H1 (cell line): ENCODE results near the gene HPGDS. TPM values are rescaled to one million over a fixed set of nuclear protein-coding genes. Genes with fewer than 3 reads are reported as not detected.

Experiments
- CTCF ChIA-PET: fragments of 300-600 bp; sonication (Branson Sonifier 250); formaldehyde crosslinking; loops from one replicate; lab custom pipeline; 2021; ENCODE audit not compliant: partially characterized antibody; lab: Charles Lee
- POLR2A ChIA-PET: fragments of 300-600 bp; sonication (Branson Sonifier 250); formaldehyde crosslinking; loops from one replicate; lab custom pipeline; 2021; ENCODE audit warnings: inconsistent platforms; ENCODE audit not compliant: partially characterized antibody; lab: Charles Lee
- DNase-seq, 2 experiments: peaks; one replicate each; pipeline versions ENCODE4 v3.0.0 to v3.0.0-alpha.2; 2010 to 2022; ENCODE audit warnings: low spot score in 2 of 2, low read depth in 1 of 2, mixed read lengths in 1 of 2
- FAIRE-seq: peaks from 2 replicates; lab custom pipeline; 2011; peaks lifted over from hg19 to GRCh38; lab: Jason Lieb, UNC
- H2AFZ ChIP-seq: 2 replicates; pipeline ENCODE4 v1.8.1; 2012; ENCODE audit warnings: low read length, inconsistent platforms
- H2AK5ac ChIP-seq: 2 replicates; pipeline ENCODE4 v1.6.1; 2013; ENCODE audit warnings: low read depth, low read length
- H2BK120ac ChIP-seq: replicated peaks from 2 replicates; pipeline ENCODE3; 2013; ENCODE audit warnings: low read depth, low read length, inconsistent platforms
- H2BK12ac ChIP-seq: 2 replicates; pipeline ENCODE4 v1.6.1; 2013; ENCODE audit warnings: low read depth, low read length
- H2BK15ac ChIP-seq: 2 replicates; pipeline ENCODE4 v1.6.1; 2013; ENCODE audit warnings: low read length
- H2BK20ac ChIP-seq: 2 replicates; pipeline ENCODE4 v1.6.1; 2013; ENCODE audit warnings: low read length
- H2BK5ac ChIP-seq: 2 replicates; pipeline ENCODE4 v1.6.1; 2013; ENCODE audit warnings: low read depth, low read length
- H3K14ac ChIP-seq: 2 replicates; pipeline ENCODE4 v1.6.1; 2013; ENCODE audit warnings: inconsistent platforms; ENCODE audit not compliant: insufficient read length
- H3K18ac ChIP-seq: 2 replicates; pipeline ENCODE4 v1.6.1; 2013; ENCODE audit warnings: low read length; ENCODE audit errors: extremely low read depth
- H3K23ac ChIP-seq: 2 replicates; pipeline ENCODE4 v1.6.1; 2013; ENCODE audit warnings: inconsistent platforms; ENCODE audit not compliant: insufficient read length
- H3K23me2 ChIP-seq: 2 replicates; pipeline ENCODE4 v1.6.1; 2013; ENCODE audit warnings: low read depth, low read length
- H3K27ac ChIP-seq: 2 replicates; pipeline ENCODE4 v1.6.1; 2011; ENCODE audit warnings: low read depth, low read length, inconsistent platforms
- H3K27me3 ChIP-seq, 4 experiments: replicated peaks in 1 of 4; 1 replicate in 1 of 4; 2 replicates in 3 of 4; pipeline versions ENCODE4 v1.6.1 to v1.8.1; 2011 to 2013; ENCODE audit warnings: low read length in 3 of 4, mild to moderate bottlenecking in 3 of 4, inconsistent platforms in 2 of 4, mixed read lengths in 2 of 4, moderate library complexity in 1 of 4; ENCODE audit not compliant: control insufficient read depth in 3 of 4, insufficient read depth in 3 of 4; ENCODE audit errors: extremely low read depth in 1 of 4
- H3K36me3 ChIP-seq, 4 experiments: 2 replicates each; pipeline versions ENCODE4 v1.6.1 to v1.8.1; 2011 to 2013; ENCODE audit warnings: mild to moderate bottlenecking in 4 of 4, low read length in 3 of 4, moderate library complexity in 2 of 4, control low read depth in 1 of 4, inconsistent platforms in 1 of 4; ENCODE audit not compliant: insufficient read depth in 4 of 4, control insufficient read depth in 2 of 4
- H3K4ac ChIP-seq: replicated peaks from 2 replicates; pipeline ENCODE3; 2013; ENCODE audit warnings: low read length, low read depth, mixed read lengths, inconsistent platforms; ENCODE audit not compliant: insufficient read length
- H3K4me1 ChIP-seq, 4 experiments: replicated peaks in 1 of 4; 1 replicate in 1 of 4; 2 replicates in 3 of 4; pipeline versions ENCODE4 v1.6.1 to v1.8.1; 2011 to 2013; ENCODE audit warnings: low read length in 3 of 4, inconsistent platforms in 2 of 4, mixed read lengths in 1 of 4; ENCODE audit not compliant: insufficient read depth in 4 of 4, control insufficient read depth in 3 of 4
- H3K4me2 ChIP-seq, 2 experiments: 2 replicates each; pipeline versions ENCODE4 v1.6.1 to v1.8.1; 2011 to 2013; ENCODE audit warnings: low read depth in 2 of 2, low read length in 2 of 2, control low read depth in 1 of 2, inconsistent platforms in 1 of 2, mild to moderate bottlenecking in 1 of 2; ENCODE audit not compliant: insufficient read depth in 1 of 2
- H3K4me3 ChIP-seq, 4 experiments: fragments of 200-600, 300-600 bp in 1 of 4; sonication (generic), shearing (Covaris generic), sonication (Bioruptor Twin) in 1 of 4; 2 replicates each; pipeline versions ENCODE4 v1.5.1 to v1.8.1; 2011 to 2016; ENCODE audit warnings: low read length in 4 of 4, low read depth in 3 of 4, control low read depth in 2 of 4, inconsistent platforms in 2 of 4, mild to moderate bottlenecking in 2 of 4, mixed read lengths in 1 of 4, moderate library complexity in 1 of 4; ENCODE audit not compliant: insufficient read depth in 2 of 4; ENCODE audit errors: extremely low read depth in 1 of 4
- H3K56ac ChIP-seq: replicated peaks from 2 replicates; pipeline ENCODE3; 2013; ENCODE audit warnings: low read depth, mild to moderate bottlenecking, mixed read lengths, low read length, inconsistent platforms; ENCODE audit not compliant: insufficient read length
- H3K79me1 ChIP-seq: 2 replicates; pipeline ENCODE4 v1.6.1; 2013; ENCODE audit warnings: low read depth, low read length, control low read depth
- H3K79me2 ChIP-seq, 2 experiments: 2 replicates each; pipeline versions ENCODE4 v1.6.1 to v1.8.1; 2012 to 2013; ENCODE audit warnings: low read length in 2 of 2, mild to moderate bottlenecking in 2 of 2, inconsistent platforms in 1 of 2; ENCODE audit not compliant: insufficient read depth in 2 of 2, control insufficient read depth in 1 of 2
- H3K9ac ChIP-seq, 4 experiments: replicated peaks in 1 of 4; 1 replicate in 1 of 4; 2 replicates in 3 of 4; pipeline versions ENCODE4 v1.6.1 to v1.8.1; 2011 to 2013; ENCODE audit warnings: low read depth in 3 of 4, low read length in 3 of 4, control low read depth in 2 of 4, mild to moderate bottlenecking in 2 of 4, moderate library complexity in 2 of 4, inconsistent platforms in 1 of 4; ENCODE audit errors: extremely low read depth in 1 of 4
- H3K9me3 ChIP-seq, 2 experiments: 2 replicates each; pipeline versions ENCODE4 v1.6.1 to v1.8.1; 2012 to 2013; ENCODE audit warnings: mild to moderate bottlenecking in 2 of 2, moderate library complexity in 2 of 2, control low read depth in 1 of 2, inconsistent platforms in 1 of 2, low read depth in 1 of 2, low read length in 1 of 2, mixed read lengths in 1 of 2; ENCODE audit not compliant: insufficient read depth in 2 of 2
- H4K20me1 ChIP-seq, 2 experiments: replicated peaks in 1 of 2; 2 replicates each; pipeline versions ENCODE3 to v1.8.1; 2011 to 2013; ENCODE audit warnings: inconsistent platforms in 2 of 2, low read length in 2 of 2, mild to moderate bottlenecking in 1 of 2; ENCODE audit not compliant: insufficient read depth in 2 of 2, control insufficient read depth in 1 of 2
- H4K5ac ChIP-seq: 2 replicates; pipeline ENCODE4 v1.6.1; 2013; ENCODE audit warnings: low read length, low read depth, mixed read lengths, inconsistent platforms; ENCODE audit not compliant: insufficient read length
- H4K8ac ChIP-seq: 2 replicates; pipeline ENCODE4 v1.8.0; 2013; ENCODE audit warnings: mild to moderate bottlenecking, moderate library complexity, low read length, inconsistent platforms; ENCODE audit not compliant: insufficient read depth; ENCODE audit errors: extremely low read depth
- H4K91ac ChIP-seq: replicated peaks from 2 replicates; pipeline ENCODE3; 2013; ENCODE audit warnings: low read length, mixed read lengths, inconsistent platforms; ENCODE audit not compliant: insufficient read length
- EP300 ChIP-seq, 2 experiments: IDR thresholded peaks; 1 replicate in 1 of 2; 2 replicates in 1 of 2; pipeline ENCODE4 v1.6.1; 2011 to 2012; ENCODE audit warnings: low read depth in 2 of 2, low read length in 2 of 2, mild to moderate bottlenecking in 2 of 2, borderline replicate concordance in 1 of 2, inconsistent platforms in 1 of 2, moderate library complexity in 1 of 2
- EZH2 ChIP-seq: fragments of 200-600 bp; sonication (generic); IDR thresholded peaks from 2 replicates; pipeline ENCODE4 v1.7.1; 2012; ENCODE audit warnings: low read depth, mild to moderate bottlenecking, moderate library complexity, low read length, inconsistent platforms; ENCODE audit not compliant: severe bottlenecking
- POU5F1 ChIP-seq: IDR thresholded peaks from 2 replicates; pipeline ENCODE4 v1.6.1; 2011; ENCODE audit warnings: low read depth, mild to moderate bottlenecking, low read length, moderate library complexity
- WGBS, 2 experiments: shearing (Covaris generic) in 1 of 2; methylation state at CpG; one replicate each; pipeline versions ENCODE4 v1.1.6 to v1.1.7; 2013 to 2015; ENCODE audit warnings: low lambda C conversion rate in 2 of 2, mixed read lengths in 2 of 2, inconsistent platforms in 1 of 2, low coverage in 1 of 2, missing lambda C conversion rate in 1 of 2; ENCODE audit not compliant: insufficient replicate concordance in 2 of 2, insufficient coverage in 1 of 2, insufficient read length in 1 of 2; ENCODE audit errors: extremely low coverage in 1 of 2, missing lambda C conversion rate in 1 of 2; 5-methylcytosine and 5-hydroxymethylcytosine counted together
- polyA plus RNA-seq, 7 experiments: library from polyadenylated mRNA; depleted of rRNA in 3 of 7; stranded (reverse) in 5 of 7; unstranded in 2 of 7; fragments of >200 nt in 5 of 7; fragments of 200-250 nt in 2 of 7; gene quantifications; 1 replicate in 5 of 7; 2 replicates in 1 of 7; 4 replicates in 1 of 7; pipeline versions ENCODE4 v1.2.1 to v1.2.3, GENCODE V29; 2011 to 2013; ENCODE audit warnings: missing spikeins in 2 of 7, mixed read lengths in 2 of 7
- total RNA-seq: library from RNA; stranded (reverse); fragmentation: NEBNext Ultra II Directional; extraction: Animal tissue kit (Norgen Biotek cat#: 25700); gene quantifications from 2 replicates; pipeline ENCODE4 v1.2.1, GENCODE V29; 2021

The HPGDS gene
- total and polyA plus RNA-seq, 2 of the 8 experiments (the other 6 are each of a cell fraction or from before 2014, with no cell fraction given), result not detected

DNA sequence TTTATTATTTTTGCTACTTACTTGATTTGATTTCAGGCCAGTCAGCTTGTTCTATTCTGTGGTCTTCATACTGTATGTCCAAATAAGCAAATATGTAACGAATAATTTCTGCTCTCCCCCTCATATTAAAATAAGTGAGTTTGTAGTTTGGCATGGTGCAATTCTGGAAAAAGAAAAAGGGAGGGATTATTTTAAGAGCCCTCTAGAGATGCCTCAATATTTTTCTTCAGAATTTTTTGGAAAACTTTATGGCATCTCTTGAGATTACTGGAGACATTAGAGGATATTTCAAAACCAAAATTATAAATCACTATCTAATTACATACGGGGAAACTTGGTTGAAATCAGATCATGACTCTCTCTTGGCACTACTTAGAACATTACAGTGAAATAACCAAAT is 8.2 kb downstream of the HPGDS start:
- Histone ChIP-seq H2BK5ac (no peak overlapping the region), H3K18ac (no peak overlapping the region), H3K4me3 (no peak overlapping the region), H3K36me3 (no peaks in the 10 kb centered on the region), H2BK120ac (no peak overlapping the region), H4K5ac (no peak overlapping the region), H2BK15ac (no peak overlapping the region), H2BK20ac (no peak overlapping the region), H3K79me1 (no peaks in the 10 kb centered on the region), H3K79me2 (no peaks in the 10 kb centered on the region), H3K27ac (no peak overlapping the region), H4K91ac (no peak overlapping the region)
- DNase-seq, result no peak
- TF ChIP-seq POU5F1 (no peak), EP300 (IDR thresholded peaks at IDR 0.05; ENCODE audit: borderline replicate concordance in 1 of 2, low read depth in 2 of 2, low read length in 2 of 2) (no peak), EZH2 (no peak)
- TF ChIP-seq, all 59 proteins: peak for 0
- no peak for FAIRE-seq
- H3K56ac ChIP-seq, result no peak overlapping the region
- no peak overlapping the region for H3K4ac ChIP-seq
- no peaks in the 10 kb centered on the region for H3K9me3 ChIP-seq
- no peak overlapping the region for H3K23ac ChIP-seq
- no peak overlapping the region for H3K9ac ChIP-seq
- H2AK5ac ChIP-seq, result no peak overlapping the region
- peaks cover 0 to 3% (median under 1%) of the 10 kb centered on the region in 4 experiments; a peak in 2 of 7 replicates for H3K4me1 ChIP-seq
- H4K20me1 ChIP-seq, result no peaks in the 10 kb centered on the region
- no peak overlapping the region for H3K14ac ChIP-seq
- no peak overlapping the region for H2BK12ac ChIP-seq
- H3K4me2 ChIP-seq, result no peak overlapping the region
- no peak overlapping the region for H2AFZ ChIP-seq
- H3K23me2 ChIP-seq, result no peaks in the 10 kb centered on the region
- ChIA-PET POLR2A (no interaction called here), CTCF (interaction anchor here (0.9 to 2.2 kb wide), 5 partner anchors 10 to 286 kb away, joined by 3 to 6 read pairs (median 5); no protein-coding TSS in a partner anchor)
- WGBS, 2 experiments, result 100% methylated on average over 2 of the region's 2 CpGs; no CpG with 5 or more reads in 1 of the 2 experiments
- H4K8ac ChIP-seq, result no peak overlapping the region
- H3K27me3 ChIP-seq, result no peaks in the 10 kb centered on the region
